ENCODE data around the gene IGF2BP2. TPM values are rescaled to one million over a fixed set of nuclear protein-coding genes. Genes with fewer than 3 reads are reported as not detected.

IGF2BP2 gene
- total RNA-seq, 1 experiment from 2014 or later = 135 TPM

- POLR2A ChIA-PET = no interaction called here
- Histone ChIP-seq H3K79me2 (ENCODE audit: insufficient read depth, low read length) (no peaks in the 10 kb centered on the region), H3K27me3 (ENCODE audit: insufficient read depth, low read length) (no peaks in the 10 kb centered on the region), H3K4me3 (replicated peaks in 1 of 2; ENCODE audit: low read depth in 1 of 2, low read length in 2 of 2) (no peak overlapping the region), H3K9me3 (ENCODE audit: control insufficient read depth in 1 of 2, insufficient read depth in 1 of 2, low read depth in 1 of 2, low read length in 2 of 2) (no peaks in the 10 kb centered on the region), H3K9ac (ENCODE audit: low read length) (no peak overlapping the region), H3K36me3 (ENCODE audit: control insufficient read depth in 1 of 2, insufficient read depth in 2 of 2, low read length in 2 of 2) (peaks cover 20 to 35% of the 10 kb centered on the region in 2 experiments; a peak in 3 of 4 replicates), H3K4me1 (ENCODE audit: control insufficient read depth in 1 of 2, insufficient read depth in 2 of 2, low read length in 2 of 2) (no peaks in the 10 kb centered on the region), H3K9me2 (ENCODE audit: insufficient read depth) (no peaks in the 10 kb centered on the region), H3K27ac (ENCODE audit: low read depth, low read length) (no peak overlapping the region), H4K20me1 (ENCODE audit: insufficient read depth) (no peaks in the 10 kb centered on the region), H3K4me2 (ENCODE audit: low read length) (no peak overlapping the region), H2AFZ (ENCODE audit: low read depth, low read length, poor library complexity, severe bottlenecking) (no peak overlapping the region)
- DNase-seq (ENCODE audit: low read depth, low spot score) (no peak), ATAC-seq (no peak)
- no TSS peak for BruUV-seq (replicated peaks)
- CTCF ChIA-PET = interaction anchor here (1.1 kb wide), 1 partner anchor 12 kb away, joined by 6 read pairs; no protein-coding TSS in a partner anchor
- RAD21 ChIA-PET (ENCODE audit: low non-redundant PET in 1 of 2, low total read pairs in 2 of 2, uncharacterized antibody in 2 of 2, unreplicated experiment in 2 of 2) = no interaction called here
- intact Hi-C loops (cut with micrococcal nuclease) = no loop called here
- no peak for TF ChIP-seq SP1 (IDR thresholded peaks at IDR 0.05; ENCODE audit: low read depth)
- TF ChIP-seq CEBPB (IDR thresholded peaks at IDR 0.05; ENCODE audit: low read depth) = no peak
- TF ChIP-seq EZH2phosphoT487 (IDR thresholded peaks at IDR 0.05; ENCODE audit: borderline replicate concordance) = no peak
- TF ChIP-seq EGR1 (IDR thresholded peaks at IDR 0.05; ENCODE audit: low read depth) = no peak
Measured at GRCh38 chr3:185648396-185648795, 176.4 kb downstream of the IGF2BP2 start.

GRCh38 chr3:185647880-185648210, 177.0 kb downstream of the IGF2BP2 start:
- ChIA-PET POLR2A (no interaction called here), CTCF (interaction anchor here (1.1 kb wide), 1 partner anchor 13 kb away, joined by 6 read pairs; no protein-coding TSS in a partner anchor), RAD21 (ENCODE audit: low non-redundant PET in 1 of 2, low total read pairs in 2 of 2, uncharacterized antibody in 2 of 2, unreplicated experiment in 2 of 2) (no interaction called here)
- Histone ChIP-seq H3K79me2 (ENCODE audit: insufficient read depth, low read length) (no peaks in the 10 kb centered on the region), H3K9ac (ENCODE audit: low read length) (no peak overlapping the region), H2AFZ (ENCODE audit: low read depth, low read length, poor library complexity, severe bottlenecking) (no peak overlapping the region), H3K27me3 (ENCODE audit: insufficient read depth, low read length) (no peaks in the 10 kb centered on the region), H3K9me2 (ENCODE audit: insufficient read depth) (no peaks in the 10 kb centered on the region), H3K9me3 (ENCODE audit: control insufficient read depth in 1 of 2, insufficient read depth in 1 of 2, low read depth in 1 of 2, low read length in 2 of 2) (no peaks in the 10 kb centered on the region), H3K4me3 (replicated peaks in 1 of 2; ENCODE audit: low read depth in 1 of 2, low read length in 2 of 2) (no peak overlapping the region), H3K4me2 (ENCODE audit: low read length) (no peak overlapping the region), H3K27ac (ENCODE audit: low read depth, low read length) (no peak overlapping the region), H4K20me1 (ENCODE audit: insufficient read depth) (no peaks in the 10 kb centered on the region), H3K4me1 (ENCODE audit: control insufficient read depth in 1 of 2, insufficient read depth in 2 of 2, low read length in 2 of 2) (no peaks in the 10 kb centered on the region), H3K36me3 (ENCODE audit: control insufficient read depth in 1 of 2, insufficient read depth in 2 of 2, low read length in 2 of 2) (peaks cover 22 to 35% of the 10 kb centered on the region in 2 experiments; a peak in 3 of 4 replicates)
- no TSS peak for BruUV-seq (replicated peaks)
- no peak for ATAC-seq
- no peak for DNase-seq (ENCODE audit: low read depth, low spot score)
- intact Hi-C loops (cut with micrococcal nuclease) = no loop called here
- TF ChIP-seq TCF7L2 (IDR thresholded peaks at IDR 0.05; ENCODE audit: borderline replicate concordance, extremely low read depth, insufficient read depth, insufficient read length) (no peak), ZNF274 (IDR thresholded peaks at IDR 0.05; ENCODE audit: low read depth, low read length) (no peak), EZH2phosphoT487 (IDR thresholded peaks at IDR 0.05; ENCODE audit: borderline replicate concordance) (no peak), REST (IDR thresholded peaks at IDR 0.05; ENCODE audit: low read depth) (no peak), JUND (IDR thresholded peaks at IDR 0.05) (no peak), EZH2 (IDR thresholded peaks at IDR 0.05) (no peak)

Data from HCT116 (cell line).